Adipocyte (in vitro differentiated cells): ENCODE data around the gene RFX8.
"Not testable (repeated sequence)": the region's sequence is repeated elsewhere in the genome, so short reads cannot be mapped to it uniquely, and the experiment has no call there.

Source experiments
- DNase-seq: peaks from one replicate; pipeline ENCODE4 v3.0.0-alpha.2; 2015; ENCODE audit warnings: low read depth
- H3K27me3 ChIP-seq: replicated peaks from 2 replicates; pipeline ENCODE4 v1.7.0; 2013; ENCODE audit warnings: mild to moderate bottlenecking, low read length, moderate library complexity; ENCODE audit not compliant: control insufficient read depth, insufficient read depth
- H3K36me3 ChIP-seq: 2 replicates; pipeline ENCODE4 v1.7.0; 2013; ENCODE audit warnings: low read length, mild to moderate bottlenecking, moderate library complexity; ENCODE audit not compliant: control insufficient read depth, insufficient read depth, severe bottlenecking
- H3K4me1 ChIP-seq: 2 replicates; pipeline ENCODE4 v1.7.0; 2013; ENCODE audit warnings: mild to moderate bottlenecking, low read length, moderate library complexity; ENCODE audit not compliant: control insufficient read depth, insufficient read depth
- H3K4me3 ChIP-seq: 2 replicates; pipeline ENCODE4 v1.7.0; 2013; ENCODE audit warnings: mild to moderate bottlenecking, low read length, moderate library complexity
- H3K9ac ChIP-seq: 2 replicates; pipeline ENCODE4 v1.7.0; 2013; ENCODE audit warnings: mild to moderate bottlenecking, low read length, moderate library complexity
- H3K9me3 ChIP-seq: 2 replicates; pipeline ENCODE4 v1.7.0; 2013; ENCODE audit warnings: mild to moderate bottlenecking, low read length, moderate library complexity; ENCODE audit not compliant: control insufficient read depth

The RFX8 gene

GRCh38 chr2:101439716-101440115, 35.2 kb downstream of the RFX8 start:
- Histone ChIP-seq H3K9me3 (no peaks in the 10 kb centered on the region), H3K27me3 (no peaks in the 10 kb centered on the region), H3K36me3 (no peaks in the 10 kb centered on the region), H3K4me1 (peaks cover 31% of the 10 kb centered on the region), H3K9ac (no peak overlapping the region), H3K4me3 (no peak overlapping the region)
- no peak for DNase-seq

GRCh38 chr2:101438555-101438954, 36.4 kb downstream of the RFX8 start:
- DNase-seq, H3K9ac ChIP-seq, H3K4me3 ChIP-seq, H3K9me3 ChIP-seq, H3K36me3 ChIP-seq, H3K27me3 ChIP-seq: not testable (repeated sequence)
- peaks cover 32% of the 10 kb centered on the region for H3K4me1 ChIP-seq

GRCh38 chr2:101435001-101435862, 39.7 kb downstream of the RFX8 start:
- Histone ChIP-seq H3K27me3 (no peaks in the 10 kb centered on the region), H3K9me3 (no peaks in the 10 kb centered on the region), H3K36me3 (no peaks in the 10 kb centered on the region), H3K9ac (peak overlapping the region; percentile 52), H3K4me1 (peaks cover 26% of the 10 kb centered on the region), H3K4me3 (peak overlapping the region; percentile 22)
- DNase-seq, result peak; percentile 36

GRCh38 chr2:101433465-101433864, 41.4 kb downstream of the RFX8 start:
- Histone ChIP-seq H3K9me3 (no peaks in the 10 kb centered on the region), H3K4me1 (peaks cover 23% of the 10 kb centered on the region), H3K36me3 (no peaks in the 10 kb centered on the region), H3K27me3 (no peaks in the 10 kb centered on the region), H3K4me3 (no peak overlapping the region), H3K9ac (no peak overlapping the region)
- DNase-seq, result no peak

- no peak for DNase-seq
- Histone ChIP-seq H3K9ac (no peak overlapping the region), H3K4me3 (no peak overlapping the region)
These were observed 42.3 kb downstream of the RFX8 start for GRCh38 chr2:101432411-101433181.

GRCh38 chr2:101431486-101431885, 43.4 kb downstream of the RFX8 start:
- H3K4me1 ChIP-seq, result peaks cover 23% of the 10 kb centered on the region
- H3K9ac ChIP-seq, result no peak overlapping the region
- DNase-seq, result no peak
- H3K36me3 ChIP-seq, result no peaks in the 10 kb centered on the region
- H3K9me3 ChIP-seq, result no peaks in the 10 kb centered on the region
- H3K4me3 ChIP-seq, result no peak overlapping the region
- no peaks in the 10 kb centered on the region for H3K27me3 ChIP-seq

More at GRCh38 chr2:101432411-101433181, 42.3 kb downstream of the RFX8 start:
- Histone ChIP-seq H3K4me1 (peaks cover 23% of the 10 kb centered on the region), H3K36me3 (no peaks in the 10 kb centered on the region), H3K27me3 (no peaks in the 10 kb centered on the region), H3K9me3 (no peaks in the 10 kb centered on the region)

GRCh38 chr2:101430156-101430555, 44.8 kb downstream of the RFX8 start:
- H3K4me3 ChIP-seq, result no peak overlapping the region
- H3K9me3 ChIP-seq, result no peaks in the 10 kb centered on the region
- no peak overlapping the region for H3K9ac ChIP-seq
- H3K27me3 ChIP-seq, result no peaks in the 10 kb centered on the region
- H3K4me1 ChIP-seq, result peaks cover 18% of the 10 kb centered on the region
- DNase-seq, result no peak
- no peaks in the 10 kb centered on the region for H3K36me3 ChIP-seq

- DNase-seq, result no peak
- Histone ChIP-seq H3K4me1 (peaks cover 13% of the 10 kb centered on the region), H3K36me3 (no peaks in the 10 kb centered on the region), H3K27me3 (no peaks in the 10 kb centered on the region), H3K4me3 (no peak overlapping the region), H3K9me3 (no peaks in the 10 kb centered on the region), H3K9ac (no peak overlapping the region)
These were observed 45.5 kb downstream of the RFX8 start for GRCh38 chr2:101429453-101429852.

- DNase-seq, result no peak
- no peaks in the 10 kb centered on the region for H3K27me3 ChIP-seq
These were observed 46.3 kb downstream of the RFX8 start for GRCh38 chr2:101428422-101429176.

GRCh38 chr2:101427743-101428142, 47.2 kb downstream of the RFX8 start:
- no peak overlapping the region for H3K9ac ChIP-seq
- H3K36me3 ChIP-seq, result no peaks in the 10 kb centered on the region
- H3K4me1 ChIP-seq, result peaks cover 5% of the 10 kb centered on the region
- H3K27me3 ChIP-seq, result no peaks in the 10 kb centered on the region
- DNase-seq, result no peak
- H3K4me3 ChIP-seq, result no peak overlapping the region
- H3K9me3 ChIP-seq, result no peaks in the 10 kb centered on the region

More at GRCh38 chr2:101428422-101429176, 46.3 kb downstream of the RFX8 start:
- no peak overlapping the region for H3K4me3 ChIP-seq
- H3K36me3 ChIP-seq, result no peaks in the 10 kb centered on the region
- H3K9ac ChIP-seq, result no peak overlapping the region
- H3K4me1 ChIP-seq, result peaks cover 13% of the 10 kb centered on the region
- H3K9me3 ChIP-seq, result no peaks in the 10 kb centered on the region

GRCh38 chr2:101427240-101427639, 47.7 kb downstream of the RFX8 start:
- no peak for DNase-seq
- Histone ChIP-seq H3K36me3 (no peaks in the 10 kb centered on the region), H3K4me3 (no peak overlapping the region), H3K9me3 (no peaks in the 10 kb centered on the region), H3K4me1 (peaks cover 3% of the 10 kb centered on the region), H3K27me3 (no peaks in the 10 kb centered on the region), H3K9ac (no peak overlapping the region)
